Testis (tissue), 3 donors: ENCODE results near the gene TTC31. TPM values are rescaled to one million over a fixed set of nuclear protein-coding genes. Genes with fewer than 3 reads are reported as not detected.

ENCODE experiments used
- DNase-seq: peaks from one replicate; pipeline ENCODE4 v3.0.0-alpha.2; 2019
- H3K27ac ChIP-seq, 2 donors: fragments of 200-600 bp; sonication (generic); one replicate each; pipeline ENCODE4 v1.5.1; 2019
- H3K27me3 ChIP-seq: fragments of 200-600 bp; sonication (generic); one replicate; pipeline ENCODE4 v1.5.1; 2019
- H3K36me3 ChIP-seq: fragments of 200-600 bp; sonication (generic); one replicate; pipeline ENCODE4 v1.5.1; 2017; ENCODE audit warnings: low read depth; ENCODE audit errors: missing control alignments
- H3K4me1 ChIP-seq: fragments of 200-600 bp; sonication (generic); one replicate; pipeline ENCODE4 v1.5.1; 2019
- H3K4me3 ChIP-seq, 2 donors: fragments of 200-600 bp; sonication (generic); one replicate each; pipeline ENCODE4 v1.5.1; 2017 to 2019
- H3K9me3 ChIP-seq: fragments of 200-600 bp; sonication (generic); one replicate; pipeline ENCODE4 v1.5.1; 2017
- POLR2A ChIP-seq: fragments of 450-650 bp; IDR thresholded peaks from one replicate; pipeline ENCODE4 v1.6.1; 2017; ENCODE audit warnings: antibody characterized with exemption, mild to moderate bottlenecking, moderate library complexity
- WGBS, 2 donors: methylation state at CpG; one replicate each; pipeline ENCODE4 v1.1.5; 2018; 5-methylcytosine and 5-hydroxymethylcytosine counted together
- intact Hi-C: fragments of 100-400 bp; cut with DNase I; formaldehyde crosslinking; loops from one replicate; pipeline ENCODE4 v1.15.1; 2023; ENCODE audit warnings: low total_unique reads
- polyA plus RNA-seq: library from polyadenylated mRNA; stranded (reverse); fragments of 350-450 nt; fragmentation: Illumina TruSeq; extraction: RNeasy Lipid Tissue Mini Kit (QIAGEN cat#74804); gene quantifications from one replicate; pipeline ENCODE4 v1.2.3, GENCODE V29; 2014; ENCODE audit warnings: low read depth, low replicate concordance; ENCODE audit not compliant: insufficient read depth
- total RNA-seq, 2 donors: library from RNA; depleted of rRNA; stranded (reverse); fragments of >200 nt; gene quantifications; one replicate each; pipeline ENCODE4 v1.2.3, GENCODE V29; 2016
- TF ChIP-seq, protein P1 (sequence below), 3 experiments: fragments of 450-650 bp in 2 of 3; fragments of 200-600 bp in 1 of 3; sonication (generic) in 1 of 3; IDR thresholded peaks; one replicate each; pipeline ENCODE4 v1.5.1; 2016 to 2019; ENCODE audit warnings: antibody characterized with exemption in 3 of 3, mild to moderate bottlenecking in 2 of 3, moderate library complexity in 1 of 3

The TTC31 gene
- total and polyA plus RNA-seq, 3 donors from 2014 or later = 19.6 to 36.2 (median 30.1) TPM

DNA sequence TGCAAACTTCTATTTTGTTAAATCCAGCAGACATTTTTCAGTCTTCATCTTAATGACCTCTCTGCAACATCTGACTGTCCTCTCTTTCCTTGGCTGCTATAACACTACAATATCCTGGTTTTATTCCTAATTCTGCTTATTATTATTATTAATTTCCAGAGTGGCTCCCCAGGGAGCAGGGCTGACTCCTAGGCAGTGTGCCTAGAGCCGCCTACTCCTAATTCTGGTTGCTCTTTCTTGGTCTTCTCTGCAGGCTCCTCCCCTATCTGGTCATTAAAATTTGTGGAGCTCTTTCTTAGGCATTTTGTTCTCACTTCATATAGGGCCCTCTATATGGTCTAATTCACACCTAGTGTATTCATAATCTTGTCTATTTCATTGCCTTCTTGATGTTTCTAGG lies 60.1 kb downstream of the TTC31 start:
- Histone ChIP-seq H3K9me3 (no peaks in the 10 kb centered on the region), H3K4me3 (no peak overlapping the region), H3K27ac (no peak overlapping the region), H3K27me3 (no peaks in the 10 kb centered on the region), H3K4me1 (no peaks in the 10 kb centered on the region), H3K36me3 (no peaks in the 10 kb centered on the region)
- intact Hi-C loops = no loop called here
- no peak for DNase-seq
- WGBS, 2 donors = 61 to 83% methylated on average over 1 of the region's 1 CpG
- no peak for TF ChIP-seq POLR2A
- TF ChIP-seq, protein P1, sequence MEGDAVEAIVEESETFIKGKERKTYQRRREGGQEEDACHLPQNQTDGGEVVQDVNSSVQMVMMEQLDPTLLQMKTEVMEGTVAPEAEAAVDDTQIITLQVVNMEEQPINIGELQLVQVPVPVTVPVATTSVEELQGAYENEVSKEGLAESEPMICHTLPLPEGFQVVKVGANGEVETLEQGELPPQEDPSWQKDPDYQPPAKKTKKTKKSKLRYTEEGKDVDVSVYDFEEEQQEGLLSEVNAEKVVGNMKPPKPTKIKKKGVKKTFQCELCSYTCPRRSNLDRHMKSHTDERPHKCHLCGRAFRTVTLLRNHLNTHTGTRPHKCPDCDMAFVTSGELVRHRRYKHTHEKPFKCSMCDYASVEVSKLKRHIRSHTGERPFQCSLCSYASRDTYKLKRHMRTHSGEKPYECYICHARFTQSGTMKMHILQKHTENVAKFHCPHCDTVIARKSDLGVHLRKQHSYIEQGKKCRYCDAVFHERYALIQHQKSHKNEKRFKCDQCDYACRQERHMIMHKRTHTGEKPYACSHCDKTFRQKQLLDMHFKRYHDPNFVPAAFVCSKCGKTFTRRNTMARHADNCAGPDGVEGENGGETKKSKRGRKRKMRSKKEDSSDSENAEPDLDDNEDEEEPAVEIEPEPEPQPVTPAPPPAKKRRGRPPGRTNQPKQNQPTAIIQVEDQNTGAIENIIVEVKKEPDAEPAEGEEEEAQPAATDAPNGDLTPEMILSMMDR (IDR thresholded peaks at IDR 0.05) = no peak

Other genes starting within 250 kb of the TTC31 start
- gene SLC4A5, start 139.7 kb upstream of the TTC31 start, total RNA-seq = 100 to 1,000 TPM; 113 to 188 TPM
- gene SLC4A5, start 139.7 kb upstream of the TTC31 start, polyA plus RNA-seq = 40.3 TPM
- 100 to 1,000 TPM; 321 to 403 TPM for gene DCTN1, start 102.8 kb upstream of the TTC31 start, total RNA-seq
- 277 TPM for gene DCTN1, start 102.8 kb upstream of the TTC31 start, polyA plus RNA-seq
- 10 to 100 TPM; 10.4 to 15.7 TPM for gene C2orf81, start 61.5 kb upstream of the TTC31 start, total RNA-seq
- 23.1 TPM for gene C2orf81, start 61.5 kb upstream of the TTC31 start, polyA plus RNA-seq
- gene WDR54, start 61.4 kb upstream of the TTC31 start, total RNA-seq = 10 to 100 TPM; 27.5 to 31.7 TPM
- gene WDR54, start 61.4 kb upstream of the TTC31 start, polyA plus RNA-seq = 90.6 TPM
- 10 to 100 TPM; 11.1 to 12.8 TPM for gene RTKN, start 41.1 kb upstream of the TTC31 start, total RNA-seq
- 8.8 TPM for gene RTKN, start 41.1 kb upstream of the TTC31 start, polyA plus RNA-seq
- gene INO80B, start 28.0 kb upstream of the TTC31 start, total RNA-seq = 10 to 100 TPM; 23.1 to 27.9 TPM
- gene INO80B, start 28.0 kb upstream of the TTC31 start, polyA plus RNA-seq = 59.3 TPM
- 10 to 100 TPM; 73.8 to 84.3 TPM for gene WBP1, start 24.6 kb upstream of the TTC31 start, total RNA-seq
- gene WBP1, start 24.6 kb upstream of the TTC31 start, polyA plus RNA-seq = 80.8 TPM
- 10 to 100 TPM; 44.8 to 45.7 TPM for gene MOGS, start 17.7 kb upstream of the TTC31 start, total RNA-seq
- 41.3 TPM for gene MOGS, start 17.7 kb upstream of the TTC31 start, polyA plus RNA-seq
- 10 to 100 TPM; 23.6 to 46.0 TPM for gene MRPL53, start 10.4 kb upstream of the TTC31 start, total RNA-seq
- 64.8 TPM for gene MRPL53, start 10.4 kb upstream of the TTC31 start, polyA plus RNA-seq
- 10 to 100 TPM; 29.4 to 30.2 TPM for gene CCDC142, start 83 bp upstream of the TTC31 start, total RNA-seq
- gene CCDC142, start 83 bp upstream of the TTC31 start, polyA plus RNA-seq = 15.5 TPM
- 1 to 10 TPM in 1 of 2 donors, not detected in 1; 1.4 TPM for gene LBX2, start 16.5 kb downstream of the TTC31 start, total RNA-seq
- 0.33 TPM for gene LBX2, start 16.5 kb downstream of the TTC31 start, polyA plus RNA-seq
- 10 to 100 TPM; 17.0 to 20.1 TPM for gene PCGF1, start 24.6 kb downstream of the TTC31 start, total RNA-seq
- 25.3 TPM for gene PCGF1, start 24.6 kb downstream of the TTC31 start, polyA plus RNA-seq
- 1 to 10 TPM; 1.3 to 4.5 TPM for gene TLX2, start 31.4 kb downstream of the TTC31 start, total RNA-seq
- gene TLX2, start 31.4 kb downstream of the TTC31 start, polyA plus RNA-seq = 1.1 TPM
- under 1 TPM in 1 of 2 donors, not detected in 1; 0.43 TPM for gene DQX1, start 43.1 kb downstream of the TTC31 start, total RNA-seq
- 0.86 TPM for gene DQX1, start 43.1 kb downstream of the TTC31 start, polyA plus RNA-seq
- 100 to 1,000 TPM; 141 to 169 TPM for gene AUP1, start 46.6 kb downstream of the TTC31 start, total RNA-seq
- gene AUP1, start 46.6 kb downstream of the TTC31 start, polyA plus RNA-seq = 107 TPM
- gene HTRA2, start 46.9 kb downstream of the TTC31 start, total RNA-seq = 10 to 100 TPM; 36.5 to 46.8 TPM
- 45.8 TPM for gene HTRA2, start 46.9 kb downstream of the TTC31 start, polyA plus RNA-seq
- gene LOXL3, start 70.9 kb downstream of the TTC31 start, total RNA-seq = 10 to 100 TPM; 13.1 to 15.2 TPM
- gene LOXL3, start 70.9 kb downstream of the TTC31 start, polyA plus RNA-seq = 10.5 TPM
- 10 to 100 TPM; 11.2 to 19.3 TPM for gene DOK1, start 71.6 kb downstream of the TTC31 start, total RNA-seq
- gene DOK1, start 71.6 kb downstream of the TTC31 start, polyA plus RNA-seq = 9.3 TPM
- gene M1AP, start 165.2 kb downstream of the TTC31 start, total RNA-seq = 10 to 100 TPM; 11.7 to 14.0 TPM
- gene M1AP, start 165.2 kb downstream of the TTC31 start, polyA plus RNA-seq = 21.4 TPM
- 10 to 100 TPM; 13.3 to 14.3 TPM for gene SEMA4F, start 171.2 kb downstream of the TTC31 start, total RNA-seq
- 9.1 TPM for gene SEMA4F, start 171.2 kb downstream of the TTC31 start, polyA plus RNA-seq